GM12878 (cell line): ENCODE measurements around the gene SNX8.

Source experiments
- FOXM1 ChIP-seq: IDR thresholded peaks from 2 replicates; pipeline ENCODE4 v1.6.1; 2012; ENCODE audit warnings: low read depth, mild to moderate bottlenecking, inconsistent platforms, low read length, moderate library complexity
- POLR2A ChIP-seq: IDR thresholded peaks from 2 replicates; pipeline ENCODE4 v1.6.1; 2011; ENCODE audit warnings: low read depth, mild to moderate bottlenecking, low read length

DNA sequence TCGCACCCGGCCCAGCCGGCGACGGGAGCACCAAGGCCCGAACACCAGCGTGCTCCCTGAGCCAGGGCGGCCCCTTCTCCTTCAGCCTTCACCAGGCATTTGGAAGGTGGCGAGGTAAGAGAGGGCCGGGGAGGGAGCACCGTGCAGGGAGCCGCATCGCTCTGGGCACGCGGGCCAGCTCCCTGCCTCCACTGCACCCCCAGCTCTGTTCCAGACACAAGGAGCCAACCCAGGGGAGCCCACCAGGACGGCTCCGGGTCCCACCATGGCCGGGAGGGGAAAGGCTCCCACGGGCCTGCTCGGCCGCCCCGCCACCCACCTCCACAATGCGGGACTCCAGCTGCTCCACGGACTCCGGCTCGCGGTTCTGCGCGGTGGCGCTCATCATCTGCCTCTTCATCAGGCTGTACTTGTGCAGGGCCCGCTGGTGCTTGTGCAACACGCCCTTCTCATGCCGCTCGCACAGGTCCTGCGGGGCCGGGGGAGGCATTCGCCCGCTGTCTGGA, 57.1 kb downstream of the SNX8 start:
- TF ChIP-seq FOXM1 = no peak
- no peak for TF ChIP-seq POLR2A
